Neuronal stem cell (in vitro differentiated cells): ENCODE data around the gene CDK14.

Experiments
- DNase-seq: peaks from one replicate; pipeline ENCODE4 v3.0.0-alpha.2; 2013; ENCODE audit warnings: low spot score
- H2AFZ ChIP-seq: one replicate; pipeline ENCODE4 v1.6.1; 2013; ENCODE audit warnings: mild to moderate bottlenecking, low read length, inconsistent platforms
- H2AK5ac ChIP-seq: 2 replicates; pipeline ENCODE4 v1.6.1; 2013; ENCODE audit warnings: low read depth, mild to moderate bottlenecking, inconsistent platforms, low read length, moderate library complexity, mixed read lengths
- H2BK120ac ChIP-seq: 2 replicates; pipeline ENCODE4 v1.6.1; 2013; ENCODE audit warnings: low read depth, mild to moderate bottlenecking, inconsistent platforms, low read length, moderate library complexity, mixed read lengths
- H2BK12ac ChIP-seq: one replicate; pipeline ENCODE4 v1.6.1; 2013; ENCODE audit warnings: low read length, inconsistent platforms
- H2BK15ac ChIP-seq: 2 replicates; pipeline ENCODE4 v1.6.1; 2013; ENCODE audit warnings: mild to moderate bottlenecking, low read length, inconsistent platforms, mixed read lengths
- H2BK5ac ChIP-seq: one replicate; pipeline ENCODE4 v1.6.1; 2013; ENCODE audit warnings: inconsistent platforms, mild to moderate bottlenecking, low read length, moderate library complexity
- H3K14ac ChIP-seq: one replicate; pipeline ENCODE4 v1.6.1; 2013; ENCODE audit warnings: low read length, inconsistent platforms
- H3K18ac ChIP-seq: 2 replicates; pipeline ENCODE4 v1.6.1; 2013; ENCODE audit warnings: low read length, inconsistent platforms
- H3K23ac ChIP-seq: 2 replicates; pipeline ENCODE4 v1.6.1; 2013; ENCODE audit warnings: low read depth, mild to moderate bottlenecking, mixed read lengths, low read length, inconsistent platforms; ENCODE audit not compliant: poor library complexity
- H3K27ac ChIP-seq: replicated peaks from 3 replicates; pipeline ENCODE4 v1.5.1; 2013; ENCODE audit warnings: low read length, inconsistent platforms
- H3K27me3 ChIP-seq, 3 experiments: 2 replicates each; pipeline ENCODE4 v1.6.1; 2013; ENCODE audit warnings: low read length in 3 of 3, mild to moderate bottlenecking in 2 of 3, inconsistent platforms in 1 of 3, low read depth in 1 of 3, mixed read lengths in 1 of 3, moderate library complexity in 1 of 3; ENCODE audit not compliant: control insufficient read depth in 3 of 3, insufficient read depth in 3 of 3
- H3K36me3 ChIP-seq, 2 donors: replicated peaks in 1 of 2; 2 replicates each; pipeline ENCODE4 v1.6.1; 2013; ENCODE audit warnings: low read length in 2 of 2; ENCODE audit not compliant: control insufficient read depth in 2 of 2, insufficient read depth in 2 of 2
- H3K4ac ChIP-seq: 2 replicates; pipeline ENCODE4 v1.6.1; 2013; ENCODE audit warnings: inconsistent platforms, mild to moderate bottlenecking, low read length, moderate library complexity
- H3K4me1 ChIP-seq, 2 donors: 1 replicate in 1 of 2; 2 replicates in 1 of 2; pipeline ENCODE4 v1.6.1; 2013; ENCODE audit warnings: low read length in 2 of 2, low read depth in 1 of 2; ENCODE audit not compliant: control insufficient read depth in 2 of 2, insufficient read depth in 1 of 2
- H3K4me2 ChIP-seq: one replicate; pipeline ENCODE4 v1.6.1; 2013; ENCODE audit warnings: mild to moderate bottlenecking, low read length, inconsistent platforms; ENCODE audit not compliant: insufficient read depth, poor library complexity, severe bottlenecking
- H3K4me3 ChIP-seq, 2 donors: 2 replicates each; pipeline ENCODE4 v1.5.1; 2013; ENCODE audit warnings: low read length in 2 of 2, mild to moderate bottlenecking in 2 of 2, inconsistent platforms in 1 of 2, moderate library complexity in 1 of 2
- H3K79me1 ChIP-seq: one replicate; pipeline ENCODE4 v1.6.1; 2013; ENCODE audit warnings: low read depth, mild to moderate bottlenecking, inconsistent platforms, low read length, moderate library complexity
- H3K9ac ChIP-seq: one replicate; pipeline ENCODE4 v1.6.1; 2013; ENCODE audit warnings: mild to moderate bottlenecking, low read depth, low read length, inconsistent platforms; ENCODE audit not compliant: poor library complexity
- H3K9me3 ChIP-seq, 2 donors: replicated peaks in 1 of 2; 2 replicates each; pipeline versions ENCODE3 to v1.6.1; 2013; ENCODE audit warnings: low read length in 2 of 2, mild to moderate bottlenecking in 2 of 2, inconsistent platforms in 1 of 2, low read depth in 1 of 2, mixed read lengths in 1 of 2, moderate library complexity in 1 of 2; ENCODE audit not compliant: control insufficient read depth in 2 of 2, insufficient read depth in 1 of 2
- H4K8ac ChIP-seq: one replicate; pipeline ENCODE4 v1.6.1; 2013; ENCODE audit warnings: low read depth, mild to moderate bottlenecking, inconsistent platforms, low read length, moderate library complexity
- H4K91ac ChIP-seq: one replicate; pipeline ENCODE4 v1.6.1; 2013; ENCODE audit warnings: low read length, low read depth, mild to moderate bottlenecking, inconsistent platforms; ENCODE audit not compliant: poor library complexity
- WGBS, 2 donors: extraction: QIAGEN DNeasy Blood & Tissue Kit; methylation state at CpG; one replicate each; pipeline ENCODE4 v1.1.7; 2013; ENCODE audit warnings: missing lambda C conversion rate in 2 of 2, mixed read lengths in 1 of 2; ENCODE audit not compliant: insufficient read length in 2 of 2, insufficient replicate concordance in 1 of 2; ENCODE audit errors: extremely low coverage in 2 of 2; 5-methylcytosine and 5-hydroxymethylcytosine counted together

CDK14 gene

DNA sequence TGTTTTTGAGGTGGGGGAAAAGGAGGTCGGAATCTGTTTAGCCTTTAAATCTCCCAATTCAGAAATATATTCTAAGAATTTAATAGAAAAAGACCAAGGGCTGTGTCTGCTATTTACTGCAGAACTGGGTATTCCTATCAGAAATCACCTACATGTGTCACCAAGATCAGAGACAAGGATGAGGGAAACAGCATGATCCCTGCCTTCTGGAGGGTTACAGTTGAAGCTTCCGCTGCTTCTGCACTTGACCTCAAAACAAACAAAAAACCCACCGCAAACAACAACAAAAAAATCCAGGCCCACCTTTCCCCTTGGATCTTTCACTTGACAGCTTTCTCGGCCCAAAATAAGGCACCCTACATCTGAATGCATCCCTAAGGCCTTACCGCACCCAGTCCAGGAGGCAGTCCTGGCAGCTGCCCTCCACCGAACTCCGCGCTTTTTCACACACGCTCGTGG is 750 bp upstream of the CDK14 start:
- peak overlapping the region; percentile 96 for H2BK15ac ChIP-seq
- H3K27me3 ChIP-seq, result no peaks in the 10 kb centered on the region
- H3K4me3 ChIP-seq, result peak overlapping the region; percentile 81 to 94
- peaks cover 0 to 11% of the 10 kb centered on the region in 2 donors for H3K4me1 ChIP-seq
- peak overlapping the region; percentile 76 for H4K8ac ChIP-seq
- no peaks in the 10 kb centered on the region for H3K9me3 ChIP-seq
- H4K91ac ChIP-seq, result peak overlapping the region; percentile 19
- H3K27ac ChIP-seq, result no peak overlapping the region
- H2BK5ac ChIP-seq, result no peak overlapping the region
- H3K36me3 ChIP-seq, result no peaks in the 10 kb centered on the region
- H3K4ac ChIP-seq, result no peak overlapping the region
- DNase-seq, result peak; percentile 9
- H3K4me2 ChIP-seq, result peak overlapping the region; percentile 64
- no peak overlapping the region for H2BK120ac ChIP-seq
- peak overlapping the region; percentile 89 for H3K18ac ChIP-seq
- no peak overlapping the region for H3K23ac ChIP-seq
- H2BK12ac ChIP-seq, result no peak overlapping the region
- H3K14ac ChIP-seq, result no peak overlapping the region
- peak overlapping the region; percentile 97 for H2AFZ ChIP-seq
- no peak overlapping the region for H3K9ac ChIP-seq
- no peak overlapping the region for H2AK5ac ChIP-seq
- H3K79me1 ChIP-seq, result peaks cover 2% of the 10 kb centered on the region
- WGBS, 2 donors, result no CpG with 5 or more reads among the region's 10 CpGs

DNA sequence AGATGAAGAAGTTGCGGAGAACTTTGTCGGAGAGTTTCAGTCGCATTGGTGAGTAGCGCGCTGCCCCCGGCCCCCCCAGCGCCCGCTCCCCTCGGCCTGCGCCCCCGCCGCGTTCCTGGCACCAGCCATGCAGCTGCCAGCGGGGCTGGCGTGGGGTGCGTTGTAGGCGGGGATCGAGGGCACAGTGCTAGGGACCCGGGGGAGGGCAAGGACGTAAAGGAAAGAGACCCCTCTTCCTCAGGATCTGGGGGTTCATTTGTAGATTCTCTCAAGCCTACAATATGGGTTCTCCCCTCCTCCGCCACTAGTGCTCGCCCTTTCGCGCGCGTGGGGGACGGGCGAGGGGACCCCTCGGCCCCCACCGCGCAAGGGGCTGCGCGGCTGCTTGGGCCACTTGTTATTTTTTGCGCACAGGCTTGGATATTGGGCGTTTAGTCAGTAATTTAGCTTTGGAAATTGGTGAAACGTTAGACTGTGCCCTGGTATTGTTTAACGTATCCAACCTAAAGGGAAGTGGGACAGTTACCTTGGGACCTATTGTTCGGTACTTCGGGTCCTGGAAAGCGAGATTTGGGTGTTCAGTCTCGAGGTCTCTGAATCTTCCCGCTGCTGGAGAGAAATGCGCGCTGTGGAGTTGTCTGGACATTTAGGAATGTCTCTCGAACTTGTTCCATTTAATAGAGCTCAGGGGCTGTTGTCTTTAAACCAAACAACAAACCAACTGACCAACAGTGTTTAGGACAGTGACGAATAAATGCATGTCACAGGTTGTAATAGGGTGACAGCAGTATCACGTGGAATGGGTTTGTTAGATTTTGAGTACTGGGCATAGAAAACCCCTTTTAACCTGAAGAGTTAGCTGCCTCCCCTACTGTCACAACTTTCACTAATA is 796 bp downstream of the CDK14 start:
- H4K8ac ChIP-seq, result no peak overlapping the region
- peak overlapping the region; percentile 97 for H2AFZ ChIP-seq
- H3K4me3 ChIP-seq, result peak overlapping the region; percentile 81 to 94
- no peaks in the 10 kb centered on the region for H3K36me3 ChIP-seq
- no peak overlapping the region for H2BK12ac ChIP-seq
- no peak overlapping the region for H4K91ac ChIP-seq
- H3K23ac ChIP-seq, result peak overlapping the region; percentile 56
- peak overlapping the region; percentile 90 for H2BK120ac ChIP-seq
- H3K79me1 ChIP-seq, result peaks cover 2% of the 10 kb centered on the region
- no CpG with 5 or more reads among the region's 47 CpGs for WGBS, 2 donors
- H3K27ac ChIP-seq, result peak overlapping the region; percentile 61
- no peak overlapping the region for H2BK5ac ChIP-seq
- no peaks in the 10 kb centered on the region for H3K27me3 ChIP-seq
- DNase-seq, result peak; percentile 14
- no peak overlapping the region for H2AK5ac ChIP-seq
- peak overlapping the region; percentile 69 for H3K4me2 ChIP-seq
- H3K9me3 ChIP-seq, result no peaks in the 10 kb centered on the region
- H3K4ac ChIP-seq, result no peak overlapping the region
- peaks cover 0 to 11% of the 10 kb centered on the region in 2 donors for H3K4me1 ChIP-seq
- peak overlapping the region; percentile 96 for H2BK15ac ChIP-seq
- peak overlapping the region; percentile 100 for H3K9ac ChIP-seq
- H3K18ac ChIP-seq, result peak overlapping the region; percentile 100
- peak overlapping the region; percentile 97 for H3K14ac ChIP-seq

DNA sequence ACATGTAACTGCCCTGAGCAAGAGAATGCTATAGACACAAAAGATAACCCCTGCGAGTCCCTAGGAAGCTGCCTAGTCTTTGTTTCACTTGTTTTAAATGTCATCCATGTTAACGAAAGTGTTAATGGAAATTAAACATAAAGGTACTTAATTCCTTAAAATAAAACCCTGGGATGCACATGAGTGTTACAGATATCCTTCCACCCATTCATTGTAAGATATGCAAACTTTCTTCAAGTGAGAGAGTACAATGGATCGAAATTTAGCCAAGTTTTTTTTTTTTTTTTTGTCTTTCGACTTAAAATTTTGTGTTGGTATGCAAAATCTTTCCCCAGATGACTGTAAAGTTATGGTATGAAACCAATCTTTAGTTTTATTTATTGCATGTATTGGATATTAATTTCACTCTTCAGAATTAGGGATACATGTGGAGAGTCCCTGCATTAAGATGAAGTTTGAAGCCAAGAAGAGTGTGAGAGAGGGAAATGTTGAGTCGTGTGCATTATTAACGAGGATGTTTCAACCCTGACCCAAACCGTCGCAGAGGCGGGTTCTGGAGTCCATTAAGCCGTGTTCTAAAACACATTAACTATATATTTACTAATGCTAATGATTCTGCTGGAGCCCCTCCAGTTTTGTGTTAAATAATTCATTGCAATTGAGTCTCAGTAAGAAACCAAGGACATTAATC is 1.6 kb downstream of the CDK14 start:
- Histone ChIP-seq H3K27me3 (no peaks in the 10 kb centered on the region), H2BK12ac (no peak overlapping the region), H3K36me3 (no peaks in the 10 kb centered on the region), H2BK120ac (no peak overlapping the region), H2BK15ac (no peak overlapping the region), H2AK5ac (no peak overlapping the region), H3K23ac (no peak overlapping the region), H3K4me1 (peaks cover 0 to 11% of the 10 kb centered on the region in 2 donors), H3K4me2 (peak overlapping the region; percentile 69), H4K91ac (no peak overlapping the region), H3K9ac (no peak overlapping the region), H3K14ac (no peak overlapping the region), H3K18ac (no peak overlapping the region), H3K79me1 (peaks cover 2% of the 10 kb centered on the region), H3K9me3 (no peaks in the 10 kb centered on the region), H3K4ac (no peak overlapping the region), H3K27ac (no peak overlapping the region), H2AFZ (peak overlapping the region; percentile 97), H3K4me3 (peak overlapping the region; percentile 81 to 94), H2BK5ac (no peak overlapping the region), H4K8ac (no peak overlapping the region)
- WGBS, 2 donors, result no CpG with 5 or more reads among the region's 10 CpGs
- DNase-seq, result no peak

DNA sequence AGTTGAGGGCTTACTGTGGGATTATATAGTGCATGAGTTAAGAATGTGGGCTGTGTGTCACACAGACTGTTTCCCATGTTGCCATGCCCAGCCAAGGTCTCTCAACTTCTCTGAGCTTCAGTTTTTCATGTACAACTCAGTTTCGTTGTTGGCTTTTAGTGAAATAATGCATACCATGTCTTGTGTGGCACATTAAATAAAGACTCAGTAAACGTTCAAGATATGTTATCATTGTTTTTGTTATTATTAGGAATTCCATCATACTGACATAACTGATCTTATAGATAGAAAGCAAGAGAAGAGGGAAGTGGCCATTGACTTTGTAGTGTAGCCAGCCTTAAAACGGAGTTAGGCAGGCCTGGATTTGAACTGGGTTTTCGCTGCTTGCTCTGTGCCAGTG is 2.9 kb downstream of the CDK14 start:
- no CpG with 5 or more reads among the region's 4 CpGs for WGBS, 2 donors

More for the DNA sequence above, 2.9 kb downstream of the CDK14 start:
- H3K9me3 ChIP-seq, result no peaks in the 10 kb centered on the region
- H3K9ac ChIP-seq, result no peak overlapping the region
- H2AFZ ChIP-seq, result no peak overlapping the region
- H3K4me3 ChIP-seq, result no peak overlapping the region
- no peak overlapping the region for H3K4me2 ChIP-seq
- no peak overlapping the region for H4K91ac ChIP-seq
- H2BK12ac ChIP-seq, result no peak overlapping the region
- H3K4ac ChIP-seq, result no peak overlapping the region
- H3K36me3 ChIP-seq, result no peaks in the 10 kb centered on the region
- no peak overlapping the region for H2BK5ac ChIP-seq
- peaks cover 0 to 11% of the 10 kb centered on the region in 2 donors for H3K4me1 ChIP-seq
- no peak overlapping the region for H2BK15ac ChIP-seq
- H3K27me3 ChIP-seq, result no peaks in the 10 kb centered on the region
- H3K18ac ChIP-seq, result no peak overlapping the region
- no peak overlapping the region for H3K27ac ChIP-seq
- no peak overlapping the region for H3K23ac ChIP-seq
- H4K8ac ChIP-seq, result no peak overlapping the region
- peaks cover 2% of the 10 kb centered on the region for H3K79me1 ChIP-seq
- H3K14ac ChIP-seq, result no peak overlapping the region
- no peak overlapping the region for H2BK120ac ChIP-seq
- no peak for DNase-seq
- no peak overlapping the region for H2AK5ac ChIP-seq
